ENCODE measurements around the gene CHMP2A. TPM values are rescaled to one million over a fixed set of nuclear protein-coding genes. Genes with fewer than 3 reads are reported as not detected.

CHMP2A gene
- total RNA-seq, 4 donors from 2014 or later, result 90.0 to 146 (median 128) TPM

GRCh38 chr19:58562122-58563033, 7.5 kb upstream of the CHMP2A start:
- Histone ChIP-seq H3K27ac (peak overlapping the region in 2 of 4 donors; percentile 42 to 59), H3K9me3 (no peaks in the 10 kb centered on the region), H3K36me3 (peaks cover 0 to 22% (median 0%) of the 10 kb centered on the region in 3 donors), H3K4me3 (peak overlapping the region; percentile 21 to 52 (median 35)), H3K4me1 (peaks cover 0 to 46% (median 29%) of the 10 kb centered on the region in 4 donors), H3K27me3 (peaks cover 0 to 12% of the 10 kb centered on the region in 2 donors)
- peak in 1 of 2 donors; percentile 53 for TF ChIP-seq EP300 (IDR thresholded peaks at IDR 0.05)
- TF ChIP-seq CTCF (IDR thresholded peaks at IDR 0.05), result no peak
- TF ChIP-seq POLR2A (IDR thresholded peaks at IDR 0.05), result no peak
- no peak for DNase-seq (ENCODE audit: low spot score in 2 of 2)
- 2 to 15% methylated on average over 11 to 50 of the region's 107 CpGs for WGBS, 2 donors

- Histone ChIP-seq H3K27ac (peak overlapping the region in 1 of 4 donors; percentile 42), H3K36me3 (peaks cover 0 to 16% (median 0%) of the 10 kb centered on the region in 3 donors), H3K4me3 (peak overlapping the region; percentile 21 to 52 (median 35)), H3K9me3 (no peaks in the 10 kb centered on the region), H3K4me1 (peaks cover 3 to 54% (median 37%) of the 10 kb centered on the region in 4 donors), H3K27me3 (peaks cover 0 to 12% of the 10 kb centered on the region in 2 donors)
- no peak for TF ChIP-seq EP300 (IDR thresholded peaks at IDR 0.05)
- DNase-seq (ENCODE audit: low spot score in 2 of 2), result no peak
- 57 to 59% methylated on average over 9 to 13 of the region's 16 CpGs for WGBS, 2 donors
These were observed 6.6 kb upstream of the CHMP2A start for GRCh38 chr19:58561373-58562121.

GRCh38 chr19:58560921-58561320, 6.0 kb upstream of the CHMP2A start:
- H3K4me3 ChIP-seq, result no peak overlapping the region
- no peaks in the 10 kb centered on the region for H3K9me3 ChIP-seq
- no peak overlapping the region for H3K27ac ChIP-seq
- TF ChIP-seq EP300 (IDR thresholded peaks at IDR 0.05) (no peak), CTCF (IDR thresholded peaks at IDR 0.05) (no peak), POLR2A (IDR thresholded peaks at IDR 0.05) (no peak)
- H3K4me1 ChIP-seq, result peaks cover 5 to 61% (median 43%) of the 10 kb centered on the region in 4 donors
- peaks cover 0 to 12% of the 10 kb centered on the region in 2 donors for H3K27me3 ChIP-seq
- peaks cover 0 to 16% (median 0%) of the 10 kb centered on the region in 3 donors for H3K36me3 ChIP-seq
- no peak for DNase-seq (ENCODE audit: low spot score in 2 of 2)

GRCh38 chr19:58560007-58560887, 5.3 kb upstream of the CHMP2A start:
- H3K36me3 ChIP-seq, result peaks cover 0 to 14% (median 0%) of the 10 kb centered on the region in 3 donors
- H3K27ac ChIP-seq, result peak overlapping the region in 3 of 4 donors; percentile 100
- H3K9me3 ChIP-seq, result no peaks in the 10 kb centered on the region
- 77 to 88% methylated on average over 8 of the region's 8 CpGs for WGBS, 2 donors
- H3K4me3 ChIP-seq, result peak overlapping the region in 3 of 4 donors; percentile 57 to 93 (median 91)
- no peak for TF ChIP-seq CTCF (IDR thresholded peaks at IDR 0.05)
- TF ChIP-seq EP300 (IDR thresholded peaks at IDR 0.05), result no peak
- TF ChIP-seq POLR2A (IDR thresholded peaks at IDR 0.05), result no peak
- peaks cover 0 to 12% of the 10 kb centered on the region in 2 donors for H3K27me3 ChIP-seq
- peaks cover 5 to 67% (median 50%) of the 10 kb centered on the region in 4 donors for H3K4me1 ChIP-seq
- no peak for DNase-seq (ENCODE audit: low spot score in 2 of 2)
